DOHH2 (cell line): ENCODE results near the gene ST7.

Source experiments
- EZH2phosphoT487 ChIP-seq: fragments of 200-600 bp; sonication (generic); IDR thresholded peaks from 2 replicates; pipeline ENCODE4 v1.6.1; 2017; ENCODE audit warnings: borderline replicate concordance, mild to moderate bottlenecking, antibody characterized with exemption, low read length, moderate library complexity, mixed read lengths
- TF ChIP-seq, protein P1 (sequence below): fragments of 200-600 bp; sonication (generic); IDR thresholded peaks from one replicate; pipeline ENCODE4 v1.5.1; 2014; ENCODE audit warnings: antibody characterized with exemption, mild to moderate bottlenecking, low read depth, low read length; ENCODE audit not compliant: poor library complexity, severe bottlenecking

DNA sequence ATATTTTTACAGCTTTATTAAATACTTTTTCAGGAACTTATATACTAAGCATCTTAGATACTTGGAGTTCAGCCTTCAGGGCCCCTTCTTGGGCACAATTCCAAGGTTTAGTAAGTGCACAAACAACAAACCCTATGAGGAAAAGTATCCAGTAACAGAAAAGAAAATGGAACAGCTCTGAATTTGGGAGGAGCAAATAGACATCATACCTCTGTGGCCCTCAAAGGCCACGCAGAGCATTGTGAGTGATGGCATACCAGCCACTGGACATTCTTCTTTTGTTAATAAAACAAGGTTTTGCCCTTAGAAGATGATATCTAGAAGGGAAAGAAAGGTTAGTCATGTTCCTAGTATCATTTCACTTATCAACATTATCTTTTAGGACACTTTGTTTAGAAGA, 46.0 kb downstream of the ST7 start:
- TF ChIP-seq, protein P1, sequence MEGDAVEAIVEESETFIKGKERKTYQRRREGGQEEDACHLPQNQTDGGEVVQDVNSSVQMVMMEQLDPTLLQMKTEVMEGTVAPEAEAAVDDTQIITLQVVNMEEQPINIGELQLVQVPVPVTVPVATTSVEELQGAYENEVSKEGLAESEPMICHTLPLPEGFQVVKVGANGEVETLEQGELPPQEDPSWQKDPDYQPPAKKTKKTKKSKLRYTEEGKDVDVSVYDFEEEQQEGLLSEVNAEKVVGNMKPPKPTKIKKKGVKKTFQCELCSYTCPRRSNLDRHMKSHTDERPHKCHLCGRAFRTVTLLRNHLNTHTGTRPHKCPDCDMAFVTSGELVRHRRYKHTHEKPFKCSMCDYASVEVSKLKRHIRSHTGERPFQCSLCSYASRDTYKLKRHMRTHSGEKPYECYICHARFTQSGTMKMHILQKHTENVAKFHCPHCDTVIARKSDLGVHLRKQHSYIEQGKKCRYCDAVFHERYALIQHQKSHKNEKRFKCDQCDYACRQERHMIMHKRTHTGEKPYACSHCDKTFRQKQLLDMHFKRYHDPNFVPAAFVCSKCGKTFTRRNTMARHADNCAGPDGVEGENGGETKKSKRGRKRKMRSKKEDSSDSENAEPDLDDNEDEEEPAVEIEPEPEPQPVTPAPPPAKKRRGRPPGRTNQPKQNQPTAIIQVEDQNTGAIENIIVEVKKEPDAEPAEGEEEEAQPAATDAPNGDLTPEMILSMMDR, result no peak
- TF ChIP-seq EZH2phosphoT487, result no peak
